PFSK-1 (cell line): ENCODE data around the gene PDZD8.

ENCODE experiments used
- FOXP2 ChIP-seq: optimal IDR thresholded peaks from 2 replicates; pipeline ENCODE3; 2011; ENCODE audit warnings: borderline replicate concordance, control low read depth, inconsistent platforms; ENCODE audit not compliant: insufficient read depth; ENCODE audit errors: extremely low read length, extremely low read depth
- POLR2AphosphoS5 ChIP-seq: IDR thresholded peaks from 2 replicates; pipeline ENCODE4 v1.6.1; 2012; ENCODE audit warnings: low read depth, mild to moderate bottlenecking, control low read depth, low read length, moderate library complexity
- SIN3A ChIP-seq: IDR thresholded peaks from 2 replicates; pipeline ENCODE4 v1.6.1; 2012; ENCODE audit warnings: mild to moderate bottlenecking, low read length, moderate library complexity, borderline replicate concordance; ENCODE audit not compliant: insufficient read depth
- TAF1 ChIP-seq: IDR thresholded peaks from 2 replicates; pipeline ENCODE4 v1.6.1; 2012; ENCODE audit warnings: low read length, control low read depth, borderline replicate concordance; ENCODE audit not compliant: insufficient read depth
- TF ChIP-seq, protein P1 (sequence below), 2 experiments: IDR thresholded peaks; 2 replicates each; pipeline versions ENCODE4 v1.6.1 to v1.8.0; 2011 to 2012; ENCODE audit warnings: low read depth in 2 of 2, low read length in 2 of 2, control low read depth in 1 of 2, inconsistent platforms in 1 of 2, mild to moderate bottlenecking in 1 of 2, moderate library complexity in 1 of 2; ENCODE audit not compliant: insufficient read depth in 1 of 2

PDZD8 gene

DNA sequence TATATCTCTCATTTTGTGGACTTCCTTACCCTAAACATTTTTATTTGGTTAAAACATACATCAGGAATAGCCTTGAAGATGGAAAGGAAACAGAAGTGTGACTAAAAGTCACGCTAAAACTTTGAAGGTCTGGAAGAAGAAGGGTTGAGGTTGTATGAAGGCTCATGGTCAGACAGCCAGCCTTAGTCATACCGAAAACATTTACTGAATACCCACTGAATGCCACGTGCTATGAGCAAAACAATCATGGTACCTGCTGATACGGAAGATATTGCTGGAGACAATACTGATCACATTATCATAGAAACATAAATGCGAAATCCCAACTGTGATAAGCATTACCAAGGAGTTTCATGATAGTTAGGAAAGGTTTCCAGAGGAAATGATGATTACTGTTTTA lies 64.0 kb downstream of the PDZD8 start:
- TF ChIP-seq SIN3A = no peak
- no peak for TF ChIP-seq FOXP2
- TF ChIP-seq TAF1 = no peak
- TF ChIP-seq, protein P1, sequence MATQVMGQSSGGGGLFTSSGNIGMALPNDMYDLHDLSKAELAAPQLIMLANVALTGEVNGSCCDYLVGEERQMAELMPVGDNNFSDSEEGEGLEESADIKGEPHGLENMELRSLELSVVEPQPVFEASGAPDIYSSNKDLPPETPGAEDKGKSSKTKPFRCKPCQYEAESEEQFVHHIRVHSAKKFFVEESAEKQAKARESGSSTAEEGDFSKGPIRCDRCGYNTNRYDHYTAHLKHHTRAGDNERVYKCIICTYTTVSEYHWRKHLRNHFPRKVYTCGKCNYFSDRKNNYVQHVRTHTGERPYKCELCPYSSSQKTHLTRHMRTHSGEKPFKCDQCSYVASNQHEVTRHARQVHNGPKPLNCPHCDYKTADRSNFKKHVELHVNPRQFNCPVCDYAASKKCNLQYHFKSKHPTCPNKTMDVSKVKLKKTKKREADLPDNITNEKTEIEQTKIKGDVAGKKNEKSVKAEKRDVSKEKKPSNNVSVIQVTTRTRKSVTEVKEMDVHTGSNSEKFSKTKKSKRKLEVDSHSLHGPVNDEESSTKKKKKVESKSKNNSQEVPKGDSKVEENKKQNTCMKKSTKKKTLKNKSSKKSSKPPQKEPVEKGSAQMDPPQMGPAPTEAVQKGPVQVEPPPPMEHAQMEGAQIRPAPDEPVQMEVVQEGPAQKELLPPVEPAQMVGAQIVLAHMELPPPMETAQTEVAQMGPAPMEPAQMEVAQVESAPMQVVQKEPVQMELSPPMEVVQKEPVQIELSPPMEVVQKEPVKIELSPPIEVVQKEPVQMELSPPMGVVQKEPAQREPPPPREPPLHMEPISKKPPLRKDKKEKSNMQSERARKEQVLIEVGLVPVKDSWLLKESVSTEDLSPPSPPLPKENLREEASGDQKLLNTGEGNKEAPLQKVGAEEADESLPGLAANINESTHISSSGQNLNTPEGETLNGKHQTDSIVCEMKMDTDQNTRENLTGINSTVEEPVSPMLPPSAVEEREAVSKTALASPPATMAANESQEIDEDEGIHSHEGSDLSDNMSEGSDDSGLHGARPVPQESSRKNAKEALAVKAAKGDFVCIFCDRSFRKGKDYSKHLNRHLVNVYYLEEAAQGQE (IDR thresholded peaks at IDR 0.05; ENCODE audit: insufficient read depth in 1 of 2, low read depth in 2 of 2, low read length in 2 of 2) = no peak
- no peak for TF ChIP-seq POLR2AphosphoS5

DNA sequence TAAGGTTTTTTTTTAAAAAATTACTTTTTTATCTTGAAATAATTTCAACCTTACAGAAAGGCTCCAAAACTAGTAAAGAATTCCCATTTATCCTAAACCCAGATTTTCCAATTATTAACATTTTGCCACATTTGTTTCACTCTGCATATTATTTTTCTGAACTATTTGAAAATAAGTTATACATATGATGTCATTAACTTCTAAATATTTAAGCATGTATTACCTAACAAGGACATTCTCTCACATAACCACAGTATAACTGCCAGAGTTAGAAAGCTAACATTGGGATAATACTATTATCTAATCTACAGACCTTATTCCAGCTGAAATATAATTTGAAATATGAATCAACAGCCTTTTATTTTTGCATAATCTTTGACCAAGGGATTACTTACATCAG lies 68.6 kb downstream of the PDZD8 start:
- TF ChIP-seq, protein P1 (IDR thresholded peaks at IDR 0.05; ENCODE audit: insufficient read depth in 1 of 2, low read depth in 2 of 2, low read length in 2 of 2) = no peak
- TF ChIP-seq TAF1 = no peak
- TF ChIP-seq FOXP2 = no peak
- no peak for TF ChIP-seq SIN3A
- TF ChIP-seq POLR2AphosphoS5 = no peak

DNA sequence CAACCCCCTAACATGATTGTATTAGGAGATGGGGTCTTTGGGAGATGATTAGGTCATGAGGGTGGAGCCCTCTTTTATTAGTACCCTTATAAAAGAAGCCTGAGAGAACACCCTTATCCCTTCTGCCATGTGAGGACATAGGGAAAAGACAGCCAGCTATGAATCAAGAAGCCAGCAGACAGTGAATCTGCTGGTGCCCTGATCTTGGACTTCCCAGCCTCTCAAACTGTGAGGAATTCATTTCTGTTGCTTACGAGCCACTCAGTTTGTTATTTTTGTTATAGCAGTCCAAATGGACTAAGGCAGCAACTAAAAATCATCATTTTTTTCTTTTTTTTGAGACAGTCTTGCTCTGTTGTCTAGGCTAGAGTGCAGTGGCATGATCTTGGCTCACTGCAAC lies 74.6 kb downstream of the PDZD8 start:
- TF ChIP-seq FOXP2 (no peak), SIN3A (no peak), TAF1 (no peak)

DNA sequence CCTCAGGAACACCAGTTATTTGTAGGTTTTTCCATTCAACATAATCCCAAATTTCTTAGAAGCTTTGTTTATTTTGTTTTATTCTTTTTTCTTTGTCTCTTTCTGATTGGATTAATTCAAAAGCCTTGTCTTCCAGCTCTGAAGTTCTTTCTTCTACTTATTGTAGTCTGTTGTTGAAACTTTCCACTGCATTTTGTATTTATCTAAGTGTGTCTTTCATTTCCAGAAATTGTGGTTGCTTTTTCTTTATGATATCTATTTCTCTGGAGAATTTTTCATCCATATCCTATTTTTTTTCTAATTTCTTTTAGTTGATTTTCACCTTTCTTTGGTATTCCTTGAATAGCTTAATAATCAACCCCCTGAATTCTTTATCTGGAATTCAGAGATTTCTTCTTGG lies 75.8 kb downstream of the PDZD8 start:
- TF ChIP-seq, protein P1 (IDR thresholded peaks at IDR 0.05; ENCODE audit: insufficient read depth in 1 of 2, low read depth in 2 of 2, low read length in 2 of 2) = no peak
- no peak for TF ChIP-seq SIN3A
- no peak for TF ChIP-seq FOXP2
- TF ChIP-seq POLR2AphosphoS5 = no peak
- no peak for TF ChIP-seq TAF1

DNA sequence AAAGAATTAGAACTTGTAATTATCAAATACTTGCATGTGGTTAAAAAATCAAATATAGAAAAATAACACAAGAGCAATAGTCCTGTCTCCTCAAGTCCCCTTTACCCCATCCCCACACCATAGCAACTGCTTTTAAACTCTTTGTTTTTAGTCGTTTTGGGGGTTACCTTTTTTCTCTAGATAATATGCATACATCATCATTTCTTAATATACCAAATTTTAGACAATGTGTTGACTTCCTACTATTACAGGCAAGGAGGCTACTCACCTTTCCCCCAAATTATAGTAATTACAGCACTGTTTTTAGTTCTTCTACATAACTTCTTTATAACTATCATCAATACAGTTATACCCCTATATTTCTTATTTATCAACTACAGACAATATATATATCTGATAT lies 77.0 kb downstream of the PDZD8 start:
- TF ChIP-seq, protein P1 (IDR thresholded peaks at IDR 0.05; ENCODE audit: insufficient read depth in 1 of 2, low read depth in 2 of 2, low read length in 2 of 2) = no peak
- TF ChIP-seq FOXP2 (no peak), POLR2AphosphoS5 (no peak), SIN3A (no peak), TAF1 (no peak)
